ENCODE data around the gene ALOX5. TPM values are rescaled to one million over a fixed set of nuclear protein-coding genes. Genes with fewer than 3 reads are reported as not detected.

The ALOX5 gene
- total RNA-seq, 4 donors from 2014 or later = 40.6 to 153 (median 78.0) TPM

DNA sequence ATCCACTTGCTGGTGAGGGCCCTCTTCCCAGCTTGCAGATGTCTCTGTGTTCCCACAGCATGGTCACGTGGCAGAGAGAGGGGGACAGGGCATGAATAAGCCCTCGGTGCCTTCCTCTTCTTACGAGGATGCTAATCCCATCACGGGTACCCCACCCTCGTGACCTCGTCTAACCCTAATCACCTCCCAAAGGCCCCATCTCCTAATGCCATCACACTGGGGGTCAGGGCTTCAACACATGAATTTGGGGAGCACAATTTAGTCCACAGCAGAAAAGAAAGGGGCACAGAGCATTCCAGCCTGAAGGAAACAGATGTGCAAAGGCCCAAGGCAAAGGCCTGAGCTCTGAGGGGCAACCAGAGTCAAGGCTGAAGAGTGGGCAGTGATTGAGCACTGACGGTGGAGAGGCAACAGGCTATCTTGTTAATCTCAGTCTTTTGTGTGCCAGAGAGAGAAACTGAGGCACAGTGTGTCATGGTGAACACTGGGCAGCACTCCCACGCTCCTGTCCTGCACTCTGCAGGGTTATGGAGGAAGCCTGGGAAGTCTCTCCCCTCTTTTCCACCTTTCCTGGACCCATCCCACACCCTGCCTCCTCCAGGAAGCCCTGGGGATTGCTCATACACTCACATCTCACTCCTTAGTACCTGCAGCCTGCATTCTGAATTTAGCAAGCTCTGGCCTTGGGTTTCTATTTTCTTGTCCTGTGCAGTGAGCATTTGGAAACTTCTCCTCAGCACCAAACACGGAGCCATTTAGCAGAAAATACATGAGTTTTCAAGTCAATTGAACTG, 49.0 kb downstream of the ALOX5 start:
- DNase-seq (ENCODE audit: low spot score) = no peak
- TF ChIP-seq, protein P1, sequence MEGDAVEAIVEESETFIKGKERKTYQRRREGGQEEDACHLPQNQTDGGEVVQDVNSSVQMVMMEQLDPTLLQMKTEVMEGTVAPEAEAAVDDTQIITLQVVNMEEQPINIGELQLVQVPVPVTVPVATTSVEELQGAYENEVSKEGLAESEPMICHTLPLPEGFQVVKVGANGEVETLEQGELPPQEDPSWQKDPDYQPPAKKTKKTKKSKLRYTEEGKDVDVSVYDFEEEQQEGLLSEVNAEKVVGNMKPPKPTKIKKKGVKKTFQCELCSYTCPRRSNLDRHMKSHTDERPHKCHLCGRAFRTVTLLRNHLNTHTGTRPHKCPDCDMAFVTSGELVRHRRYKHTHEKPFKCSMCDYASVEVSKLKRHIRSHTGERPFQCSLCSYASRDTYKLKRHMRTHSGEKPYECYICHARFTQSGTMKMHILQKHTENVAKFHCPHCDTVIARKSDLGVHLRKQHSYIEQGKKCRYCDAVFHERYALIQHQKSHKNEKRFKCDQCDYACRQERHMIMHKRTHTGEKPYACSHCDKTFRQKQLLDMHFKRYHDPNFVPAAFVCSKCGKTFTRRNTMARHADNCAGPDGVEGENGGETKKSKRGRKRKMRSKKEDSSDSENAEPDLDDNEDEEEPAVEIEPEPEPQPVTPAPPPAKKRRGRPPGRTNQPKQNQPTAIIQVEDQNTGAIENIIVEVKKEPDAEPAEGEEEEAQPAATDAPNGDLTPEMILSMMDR (IDR thresholded peaks at IDR 0.05) = no peak
- ATAC-seq (ENCODE audit: low FRiP score) = no peak

DNA sequence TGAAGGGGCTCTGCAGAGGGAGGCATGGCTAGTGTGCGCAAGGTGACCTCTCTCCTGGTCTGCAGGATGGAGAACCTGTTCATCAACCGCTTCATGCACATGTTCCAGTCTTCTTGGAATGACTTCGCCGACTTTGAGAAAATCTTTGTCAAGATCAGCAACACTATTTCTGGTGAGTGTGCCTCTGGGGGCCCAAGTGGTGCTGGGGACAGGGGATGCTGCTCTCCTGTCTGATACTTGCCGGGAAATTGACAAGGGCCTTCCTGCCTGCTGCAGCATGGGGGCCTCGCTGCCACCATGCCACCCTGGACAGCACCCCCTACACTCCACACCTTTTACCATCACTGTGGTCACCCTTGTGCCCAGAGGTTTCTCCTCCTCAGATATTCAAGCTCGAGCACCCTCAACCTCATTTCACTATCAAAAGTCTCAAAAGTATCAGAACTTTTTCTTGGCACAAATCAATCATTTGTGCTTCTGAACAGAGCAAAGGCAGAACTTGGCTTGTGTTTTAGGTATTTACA, 50.0 kb downstream of the ALOX5 start:
- ATAC-seq (ENCODE audit: low FRiP score) = no peak
- no peak for DNase-seq (ENCODE audit: low spot score)
- TF ChIP-seq, protein P1 (IDR thresholded peaks at IDR 0.05) = no peak

DNA sequence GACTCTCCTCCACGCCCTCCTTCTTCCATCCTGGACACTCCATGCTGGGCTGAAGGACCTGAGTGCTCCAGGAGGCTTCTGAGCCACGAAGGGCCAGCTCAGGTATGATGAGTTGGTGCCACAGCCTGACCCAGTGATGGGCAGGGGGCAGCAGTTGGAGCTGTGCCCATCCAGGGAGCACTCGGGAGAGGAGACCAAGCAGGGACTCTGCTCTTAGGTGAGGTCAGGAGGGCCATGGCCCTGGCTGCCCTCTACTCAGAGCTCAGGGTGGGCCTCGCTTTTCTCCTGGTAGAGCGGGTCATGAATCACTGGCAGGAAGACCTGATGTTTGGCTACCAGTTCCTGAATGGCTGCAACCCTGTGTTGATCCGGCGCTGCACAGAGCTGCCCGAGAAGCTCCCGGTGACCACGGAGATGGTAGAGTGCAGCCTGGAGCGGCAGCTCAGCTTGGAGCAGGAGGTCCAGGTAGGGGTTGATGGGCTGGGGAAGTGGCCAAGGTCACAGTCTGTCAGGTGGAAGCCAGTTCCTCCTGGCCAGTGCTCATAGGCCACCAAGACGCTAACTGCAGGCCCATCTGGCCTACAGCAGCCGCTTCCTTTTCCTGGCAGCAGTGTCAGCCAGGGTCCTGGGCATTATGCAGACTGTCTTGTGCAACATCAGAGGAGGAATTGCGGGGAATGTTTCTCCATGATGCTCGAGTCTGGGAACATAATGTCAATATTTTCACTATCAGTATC, 50.8 kb downstream of the ALOX5 start:
- TF ChIP-seq, protein P1 (IDR thresholded peaks at IDR 0.05) = no peak
- ATAC-seq (ENCODE audit: low FRiP score) (no peak), DNase-seq (ENCODE audit: low spot score) (no peak)

DNA sequence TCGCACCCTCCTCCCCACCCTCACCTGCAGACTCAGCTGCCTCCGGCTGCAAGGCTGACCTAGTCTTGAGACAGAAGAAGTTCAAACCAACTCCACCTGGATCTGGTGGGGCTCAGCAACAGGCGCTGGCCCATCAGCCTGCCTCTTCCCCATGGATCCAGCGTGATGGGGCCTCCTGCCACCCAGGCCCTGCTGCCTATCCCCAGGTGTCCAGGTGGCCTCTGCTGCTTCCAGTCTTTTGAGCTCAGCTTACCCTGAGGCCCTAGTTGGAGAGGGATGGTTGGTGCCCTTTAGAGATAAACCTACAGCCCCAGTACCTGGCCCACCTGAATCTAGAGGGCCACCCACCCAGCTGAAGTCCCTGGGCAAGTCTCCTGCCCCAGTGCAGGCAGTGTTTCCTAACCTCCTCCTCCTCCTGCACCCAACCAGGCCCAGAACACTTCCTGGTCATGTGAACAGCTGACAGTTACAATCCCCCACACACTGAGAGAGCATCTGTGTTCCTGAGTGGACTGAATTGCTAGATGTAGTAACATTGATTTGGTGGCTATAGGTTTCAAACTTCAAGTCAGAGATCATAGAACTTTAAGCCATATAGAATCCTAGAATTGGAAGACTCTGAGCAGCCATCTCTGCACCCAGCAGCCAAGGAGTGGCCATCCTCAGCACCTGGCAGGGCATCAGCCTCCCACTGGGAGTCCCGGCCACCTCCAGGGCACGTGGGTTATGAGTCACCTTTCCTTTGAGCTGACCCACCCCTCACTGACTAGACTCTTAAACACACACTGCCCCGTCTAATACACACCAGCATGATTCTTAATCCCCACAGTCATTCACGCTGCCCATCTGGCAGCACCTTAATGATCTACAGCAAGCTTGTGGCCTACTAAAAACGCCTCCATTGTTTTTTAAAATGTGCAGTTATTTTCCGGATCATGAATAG, 51.9 kb downstream of the ALOX5 start:
- ATAC-seq (ENCODE audit: low FRiP score) (no peak), DNase-seq (ENCODE audit: low spot score) (no peak)
- TF ChIP-seq, protein P1 (IDR thresholded peaks at IDR 0.05) = no peak

DNA sequence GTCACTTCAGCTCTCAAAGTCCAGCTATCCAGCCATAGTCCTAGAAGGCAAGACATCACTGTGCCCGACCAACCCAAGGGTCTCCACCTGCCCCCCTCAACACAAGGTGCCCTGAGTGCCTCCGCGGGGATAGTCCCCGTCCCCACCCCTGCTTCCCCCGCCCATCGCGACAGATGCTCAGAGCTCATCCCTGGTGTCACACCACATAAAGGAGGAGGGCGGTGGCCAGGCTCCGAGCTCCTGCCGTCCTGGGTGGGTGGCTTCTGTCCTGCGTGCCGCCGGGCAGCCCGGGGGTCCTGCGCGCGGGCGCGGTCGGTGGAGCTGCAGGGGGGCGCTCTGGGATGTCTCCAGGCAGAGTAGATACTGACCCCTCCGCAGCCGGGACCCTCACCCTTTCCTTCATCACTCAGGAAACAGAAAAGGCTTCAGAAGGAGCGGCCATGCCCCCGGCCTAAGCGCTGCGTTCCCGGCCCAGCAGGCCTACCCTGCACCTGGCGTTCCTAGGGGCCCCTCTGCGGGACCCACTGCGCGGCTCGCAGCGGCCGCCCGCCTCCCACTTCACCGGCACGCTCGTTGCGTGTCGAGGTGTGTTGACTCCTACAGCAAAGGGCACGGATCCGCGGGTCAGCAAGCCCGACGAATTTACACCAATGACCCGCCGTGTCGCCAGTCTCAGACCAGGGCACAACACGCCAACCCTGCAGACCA, 53.4 kb downstream of the ALOX5 start:
- no peak for DNase-seq (ENCODE audit: low spot score)
- TF ChIP-seq, protein P1 (IDR thresholded peaks at IDR 0.05) = no peak
- ATAC-seq (ENCODE audit: low FRiP score) = no peak

DNA sequence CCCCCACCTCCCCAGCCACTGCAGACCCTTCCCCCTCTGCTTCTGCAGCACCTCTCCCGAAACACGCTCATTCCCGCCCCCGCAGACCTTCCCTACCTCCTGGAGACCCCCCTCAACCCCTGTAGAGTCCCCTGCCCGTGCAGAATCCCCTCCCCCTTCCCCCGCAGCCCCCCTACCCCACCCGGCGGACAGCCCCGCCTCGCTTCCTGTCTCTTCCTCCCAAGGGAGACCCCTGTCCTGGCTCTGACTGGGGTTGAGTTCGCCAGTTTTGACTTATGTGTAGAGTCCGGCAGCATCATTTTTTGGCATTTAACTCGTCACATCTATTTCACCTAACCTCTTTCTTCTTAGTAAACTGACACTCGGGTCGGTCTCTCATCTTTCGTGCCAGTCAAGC, 54.0 kb downstream of the ALOX5 start:
- TF ChIP-seq, protein P1 (IDR thresholded peaks at IDR 0.05) = no peak
- ATAC-seq (ENCODE audit: low FRiP score) (no peak), DNase-seq (ENCODE audit: low spot score) (no peak)
